Panc1 (cell line): ENCODE data around the gene ANP32B. TPM values are rescaled to one million over a fixed set of nuclear protein-coding genes. Genes with fewer than 3 reads are reported as not detected.

Source experiments
- ATAC-seq: fragments of 200-7000 bp; cut with Tn5 transposase; 2 replicates; pipeline ENCODE4 v1.9.1; 2020; ENCODE audit warnings: mild to moderate bottlenecking, moderate library complexity
- BruUV-seq: library from RNA; stranded (reverse); fragments of 400-500 nt; replicated peaks from 2 replicates; lab custom pipeline; 2021; lab: Mats Ljungman, UMichigan
- CTCF ChIA-PET: fragments of 300-600 bp; sonication (Branson Sonifier 250); formaldehyde crosslinking; loops from one replicate; lab custom pipeline; 2022; ENCODE audit warnings: antibody characterized with exemption; lab: Charles Lee
- POLR2A ChIA-PET: fragments of 300-600 bp; sonication (Branson Sonifier 250); formaldehyde crosslinking; loops from one replicate; lab custom pipeline; 2022; ENCODE audit warnings: antibody characterized with exemption; lab: Charles Lee
- DNase-seq: peaks from one replicate; pipeline ENCODE4 v3.0.0-alpha.2; 2010; ENCODE audit warnings: low read depth, low spot score
- H3K27ac ChIP-seq: 2 replicates; pipeline ENCODE4 v1.5.1; 2011; ENCODE audit warnings: mild to moderate bottlenecking, low read length, inconsistent platforms
- H3K27me3 ChIP-seq: fragments of 200-500 bp; sonication (Bioruptor generic); 2 replicates; pipeline ENCODE4 v1.6.0; 2014; ENCODE audit warnings: low read length, inconsistent platforms; ENCODE audit not compliant: control insufficient read depth, insufficient read depth
- H3K36me3 ChIP-seq: fragments of 200-500 bp; sonication (Bioruptor generic); 2 replicates; pipeline ENCODE4 v1.5.1; 2014; ENCODE audit warnings: inconsistent platforms, mild to moderate bottlenecking, low read length, moderate library complexity; ENCODE audit not compliant: control insufficient read depth, insufficient read depth
- H3K4me1 ChIP-seq: 2 replicates; pipeline ENCODE4 v1.5.1; 2011; ENCODE audit warnings: inconsistent platforms, mild to moderate bottlenecking, low read length, moderate library complexity; ENCODE audit not compliant: control insufficient read depth, insufficient read depth
- H3K4me3 ChIP-seq, 2 experiments: 2 replicates each; pipeline ENCODE4 v1.5.1; 2011 to 2012; ENCODE audit warnings: low read depth in 2 of 2, low read length in 2 of 2, mild to moderate bottlenecking in 2 of 2, inconsistent platforms in 1 of 2, moderate library complexity in 1 of 2
- H3K9me3 ChIP-seq: fragments of 200-500 bp; sonication (Bioruptor generic); 2 replicates; pipeline ENCODE4 v1.5.1; 2014; ENCODE audit warnings: low read depth, mild to moderate bottlenecking, inconsistent platforms, low read length, moderate library complexity; ENCODE audit not compliant: control insufficient read depth, insufficient read depth
- CTCF ChIP-seq: fragments of 450-650 bp; IDR thresholded peaks from 2 replicates; pipeline ENCODE4 v1.5.1; 2017; ENCODE audit warnings: mild to moderate bottlenecking
- POLR2AphosphoS5 ChIP-seq: IDR thresholded peaks from 2 replicates; pipeline ENCODE4 v1.6.1; 2012; ENCODE audit warnings: mild to moderate bottlenecking, low read depth, low read length, moderate library complexity
- REST ChIP-seq, 2 experiments: IDR thresholded peaks; 2 replicates each; pipeline ENCODE4 v1.6.1; 2011 to 2012; ENCODE audit warnings: low read depth in 2 of 2, control low read depth in 1 of 2, low read length in 1 of 2, mild to moderate bottlenecking in 1 of 2, moderate library complexity in 1 of 2; ENCODE audit not compliant: insufficient read depth in 1 of 2
- SIN3A ChIP-seq: IDR thresholded peaks from 2 replicates; pipeline ENCODE4 v1.6.1; 2012; ENCODE audit warnings: low read depth, mild to moderate bottlenecking, low read length, moderate library complexity, borderline replicate concordance; ENCODE audit not compliant: insufficient read depth
- TCF7L2 ChIP-seq: IDR thresholded peaks from 2 replicates; pipeline ENCODE4 v1.6.1; 2011; ENCODE audit warnings: mild to moderate bottlenecking, low read depth, low read length, inconsistent platforms
- in situ Hi-C: cut with HindIII; loops from 2 replicates; pipeline ENCODE4 v1.10.0; 2016; ENCODE audit warnings: low sequenced_read_pairs, low pct_unique_long_range_greater_than_20kb
- intact Hi-C: fragments of 100-400 bp; cut with micrococcal nuclease; formaldehyde crosslinking; loops from one replicate; pipeline ENCODE4 v1.10.0; 2022; ENCODE audit not compliant: unreplicated experiment
- total RNA-seq: library from RNA; stranded (reverse); gene quantifications from one replicate; pipeline ENCODE4 v1.2.1, GENCODE V29; 2021; ENCODE audit not compliant: unreplicated experiment

The ANP32B gene
- total RNA-seq, 1 experiment from 2014 or later = 109 TPM

GRCh38 chr9:97972753-97973152, 10.4 kb upstream of the ANP32B start:
- intact Hi-C loops = no loop called here
- POLR2A ChIA-PET = no interaction called here
- CTCF ChIA-PET = no interaction called here
- no peaks in the 10 kb centered on the region for H3K27me3 ChIP-seq
- DNase-seq (no peak), ATAC-seq (no peak)
- in situ Hi-C loops = no loop called here
- no peak overlapping the region for H3K27ac ChIP-seq
- no TSS peak for BruUV-seq
- H3K9me3 ChIP-seq = no peaks in the 10 kb centered on the region
- no peak overlapping the region for H3K4me3 ChIP-seq
- no peaks in the 10 kb centered on the region for H3K36me3 ChIP-seq
- no peak for TF ChIP-seq TCF7L2
- no peak for TF ChIP-seq REST (IDR thresholded peaks at IDR 0.05; ENCODE audit: insufficient read depth in 1 of 2, low read depth in 2 of 2, low read length in 1 of 2)
- no peak for TF ChIP-seq POLR2AphosphoS5
- no peak for TF ChIP-seq CTCF
- TF ChIP-seq SIN3A = no peak
- H3K4me1 ChIP-seq = no peaks in the 10 kb centered on the region

DNA sequence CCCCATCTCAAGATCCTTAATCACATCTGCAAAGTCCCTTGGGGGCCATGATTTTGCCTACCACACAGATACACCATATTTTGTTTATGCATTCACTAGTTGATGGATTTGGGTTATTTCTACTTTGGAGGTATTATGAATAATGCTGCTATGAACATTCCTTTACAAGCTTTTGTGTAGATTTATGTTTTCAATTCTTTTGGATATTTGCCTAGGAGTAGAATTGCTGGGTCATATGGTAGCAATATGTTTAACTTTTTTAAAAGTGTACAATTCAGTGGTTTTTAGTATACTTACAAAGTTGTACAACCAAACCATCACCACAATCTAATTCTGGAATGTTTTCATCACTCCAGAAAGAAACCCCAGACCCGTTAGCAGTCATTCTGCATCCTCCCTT, 7.8 kb upstream of the ANP32B start:
- in situ Hi-C loops = no loop called here
- intact Hi-C loops = no loop called here
- POLR2A ChIA-PET = no interaction called here

More for the DNA sequence above, 7.8 kb upstream of the ANP32B start:
- CTCF ChIA-PET = no interaction called here
- no peak overlapping the region for H3K27ac ChIP-seq
- ATAC-seq (no peak), DNase-seq (no peak)
- H3K36me3 ChIP-seq = no peaks in the 10 kb centered on the region
- H3K27me3 ChIP-seq = no peaks in the 10 kb centered on the region
- no TSS peak for BruUV-seq
- no peaks in the 10 kb centered on the region for H3K4me1 ChIP-seq
- TF ChIP-seq SIN3A (no peak), TCF7L2 (no peak), CTCF (no peak), REST (IDR thresholded peaks at IDR 0.05; ENCODE audit: insufficient read depth in 1 of 2, low read depth in 2 of 2, low read length in 1 of 2) (no peak), POLR2AphosphoS5 (no peak)
- no peaks in the 10 kb centered on the region for H3K9me3 ChIP-seq
- H3K4me3 ChIP-seq = no peak overlapping the region
